SH-SY5Y (cell line): ENCODE results near the gene CALCA.

Experiments used
- GATA2 ChIP-seq: IDR thresholded peaks from 2 replicates; pipeline ENCODE4 v1.6.1; 2011; ENCODE audit warnings: mild to moderate bottlenecking, low read depth, low read length
- GATA3 ChIP-seq: IDR thresholded peaks from 2 replicates; pipeline ENCODE4 v1.6.1; 2011; ENCODE audit warnings: low read depth, mild to moderate bottlenecking, low read length, moderate library complexity

- TF ChIP-seq GATA3 (no peak), GATA2 (no peak)
Measured at GRCh38 chr11:14938936-14939335, 33.2 kb downstream of the CALCA start.
